Thyroid gland (tissue), 4 donors: ENCODE measurements around the gene FAM3D. TPM values are rescaled to one million over a fixed set of nuclear protein-coding genes. Genes with fewer than 3 reads are reported as not detected.

Experiments
- DNase-seq, 2 donors: peaks; one replicate each; pipeline ENCODE4 v3.0.0-alpha.2; 2019
- H3K27ac ChIP-seq, 3 donors: fragments of 200-600 bp; sonication (generic); 1 replicate in 2 of 3; 2 replicates in 1 of 3; pipeline ENCODE4 v1.5.1; 2016 to 2019; ENCODE audit warnings: mild to moderate bottlenecking in 1 of 3, moderate library complexity in 1 of 3
- H3K27me3 ChIP-seq: fragments of 200-600 bp; sonication (generic); one replicate; pipeline ENCODE4 v1.5.1; 2019
- H3K36me3 ChIP-seq, 2 donors: fragments of 200-600 bp; sonication (generic); one replicate each; pipeline ENCODE4 v1.5.1; 2016 to 2019
- H3K4me1 ChIP-seq, 2 donors: fragments of 200-600 bp; sonication (generic); one replicate each; pipeline ENCODE4 v1.5.1; 2017 to 2019
- H3K4me3 ChIP-seq, 3 donors: fragments of 200-600 bp; sonication (generic); replicated peaks in 1 of 3; 1 replicate in 2 of 3; 2 replicates in 1 of 3; pipeline ENCODE4 v1.5.1; 2016; ENCODE audit warnings: mild to moderate bottlenecking in 1 of 3
- H3K9me3 ChIP-seq: fragments of 200-600 bp; sonication (generic); one replicate; pipeline ENCODE4 v1.5.1; 2017
- CTCF ChIP-seq, 6 experiments: fragments of 200-600 bp in 3 of 6; fragments of 450-650 bp in 3 of 6; sonication (generic) in 3 of 6; IDR thresholded peaks; one replicate each; pipeline ENCODE4 v1.5.1; 2016 to 2019; ENCODE audit warnings: antibody characterized with exemption in 6 of 6, mild to moderate bottlenecking in 2 of 6, inconsistent platforms in 1 of 6, moderate library complexity in 1 of 6
- POLR2A ChIP-seq, 2 donors: fragments of 450-650 bp; IDR thresholded peaks; one replicate each; pipeline ENCODE4 v1.6.1; 2017; ENCODE audit warnings: antibody characterized with exemption in 2 of 2, mild to moderate bottlenecking in 2 of 2, moderate library complexity in 1 of 2
- WGBS, 2 donors: methylation state at CpG; one replicate each; pipeline ENCODE4 v1.1.5; 2017; 5-methylcytosine and 5-hydroxymethylcytosine counted together
- intact Hi-C: fragments of 100-400 bp; cut with DNase I; formaldehyde crosslinking; loops from one replicate; pipeline ENCODE4 v1.15.1; 2023
- total RNA-seq, 4 donors: library from RNA; depleted of rRNA; stranded (reverse); fragments of >200 nt; gene quantifications; one replicate each; pipeline ENCODE4 v1.2.3, GENCODE V29; 2016

The FAM3D gene
- total RNA-seq, 4 donors from 2014 or later: 0.67 TPM; not detected in 3

DNA sequence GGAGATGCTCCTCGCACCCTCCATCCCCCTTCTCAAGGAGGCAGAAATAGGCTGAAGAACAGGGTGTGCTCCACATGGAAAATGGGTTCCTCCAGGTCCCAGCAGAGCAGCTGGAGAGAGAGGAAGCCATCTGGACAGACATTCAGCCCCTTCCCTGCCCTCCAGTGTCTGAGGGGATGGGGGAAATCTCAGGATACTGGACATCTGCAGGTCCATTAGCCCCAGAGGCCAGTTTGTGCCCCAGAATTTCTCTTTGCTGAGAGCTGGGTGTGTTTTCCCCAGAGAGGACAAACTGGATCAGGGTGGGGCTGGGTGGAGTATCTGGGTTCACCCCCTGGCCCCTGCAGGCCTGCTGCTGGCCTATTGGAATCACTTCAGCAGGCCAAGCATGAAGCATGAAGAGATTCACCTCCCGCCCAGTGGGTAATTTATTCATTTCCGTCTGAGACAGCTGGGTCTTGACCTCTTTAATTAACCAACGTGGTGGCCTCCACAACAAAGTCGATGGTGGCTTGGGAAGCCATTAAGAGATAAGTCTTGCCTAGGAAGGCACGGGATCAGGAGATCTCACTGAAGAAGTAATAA lies 4.6 kb downstream of the FAM3D start:
- WGBS, 2 donors: 78 to 83% methylated on average over 6 of the region's 6 CpGs

DNA sequence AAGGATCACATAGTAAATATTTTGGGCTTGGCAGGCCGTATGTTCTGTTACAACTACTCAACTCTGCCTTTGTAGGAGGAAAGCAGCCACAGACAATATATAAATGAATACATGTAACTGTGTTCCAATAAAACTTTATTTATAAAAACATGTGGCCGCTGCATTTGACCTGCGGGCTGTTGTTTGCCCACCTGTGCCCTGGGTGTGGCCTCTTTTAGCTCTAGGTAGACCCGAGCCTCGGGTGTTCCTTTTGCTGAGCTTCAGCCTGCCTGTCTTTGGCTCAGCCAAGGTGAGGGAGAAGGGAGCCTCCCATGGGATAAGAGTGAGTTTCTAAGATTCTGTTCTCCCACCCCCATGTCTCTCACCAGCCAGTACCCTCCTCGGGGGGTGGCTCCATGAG lies 5.6 kb downstream of the FAM3D start:
- intact Hi-C loops: no loop called here
- Histone ChIP-seq H3K36me3 (no peaks in the 10 kb centered on the region), H3K27ac (no peak overlapping the region), H3K9me3 (no peaks in the 10 kb centered on the region), H3K4me1 (peaks cover 0 to 13% of the 10 kb centered on the region in 2 donors), H3K4me3 (no peak overlapping the region), H3K27me3 (no peaks in the 10 kb centered on the region)
- 74 to 80% methylated on average over 6 of the region's 6 CpGs for WGBS, 2 donors
- no peak for DNase-seq
- TF ChIP-seq POLR2A (IDR thresholded peaks at IDR 0.05) (no peak), CTCF (IDR thresholded peaks at IDR 0.05) (no peak)

More for the DNA sequence above, 4.6 kb downstream of the FAM3D start:
- intact Hi-C loops: no loop called here
- H3K27ac ChIP-seq: no peak overlapping the region
- no peaks in the 10 kb centered on the region for H3K27me3 ChIP-seq
- H3K9me3 ChIP-seq: no peaks in the 10 kb centered on the region
- no peak for DNase-seq
- H3K36me3 ChIP-seq: no peaks in the 10 kb centered on the region
- no peak for TF ChIP-seq POLR2A (IDR thresholded peaks at IDR 0.05)
- no peak for TF ChIP-seq CTCF (IDR thresholded peaks at IDR 0.05)
- H3K4me1 ChIP-seq: peaks cover 0 to 13% of the 10 kb centered on the region in 2 donors
- no peak overlapping the region for H3K4me3 ChIP-seq

GRCh38 chr3:58659051-58659675 lies 7.4 kb downstream of the FAM3D start:
- Histone ChIP-seq H3K9me3 (no peaks in the 10 kb centered on the region), H3K4me1 (peaks cover 0 to 13% of the 10 kb centered on the region in 2 donors), H3K27ac (peak overlapping the region in 1 of 3 donors; percentile 12), H3K27me3 (no peaks in the 10 kb centered on the region), H3K36me3 (no peaks in the 10 kb centered on the region), H3K4me3 (no peak overlapping the region)
- TF ChIP-seq CTCF (IDR thresholded peaks at IDR 0.05): peak in 5 of 6 experiments; percentile 24 to 65 (median 55)
- no peak for TF ChIP-seq POLR2A (IDR thresholded peaks at IDR 0.05)
- DNase-seq: peak; percentile 82 to 88
- WGBS, 2 donors: 43 to 47% methylated on average over 15 of the region's 15 CpGs
- intact Hi-C loops: no loop called here

GRCh38 chr3:58658508-58658907 lies 8.1 kb downstream of the FAM3D start:
- no peak overlapping the region for H3K27ac ChIP-seq
- H3K4me3 ChIP-seq: no peak overlapping the region
- H3K4me1 ChIP-seq: peaks cover 0 to 13% of the 10 kb centered on the region in 2 donors
- intact Hi-C loops: no loop called here
- TF ChIP-seq CTCF (IDR thresholded peaks at IDR 0.05) (no peak), POLR2A (IDR thresholded peaks at IDR 0.05) (no peak)
- no peaks in the 10 kb centered on the region for H3K27me3 ChIP-seq
- WGBS, 2 donors: 94 to 97% methylated on average over 4 of the region's 4 CpGs
- H3K36me3 ChIP-seq: no peaks in the 10 kb centered on the region
- no peak for DNase-seq
- no peaks in the 10 kb centered on the region for H3K9me3 ChIP-seq

DNA sequence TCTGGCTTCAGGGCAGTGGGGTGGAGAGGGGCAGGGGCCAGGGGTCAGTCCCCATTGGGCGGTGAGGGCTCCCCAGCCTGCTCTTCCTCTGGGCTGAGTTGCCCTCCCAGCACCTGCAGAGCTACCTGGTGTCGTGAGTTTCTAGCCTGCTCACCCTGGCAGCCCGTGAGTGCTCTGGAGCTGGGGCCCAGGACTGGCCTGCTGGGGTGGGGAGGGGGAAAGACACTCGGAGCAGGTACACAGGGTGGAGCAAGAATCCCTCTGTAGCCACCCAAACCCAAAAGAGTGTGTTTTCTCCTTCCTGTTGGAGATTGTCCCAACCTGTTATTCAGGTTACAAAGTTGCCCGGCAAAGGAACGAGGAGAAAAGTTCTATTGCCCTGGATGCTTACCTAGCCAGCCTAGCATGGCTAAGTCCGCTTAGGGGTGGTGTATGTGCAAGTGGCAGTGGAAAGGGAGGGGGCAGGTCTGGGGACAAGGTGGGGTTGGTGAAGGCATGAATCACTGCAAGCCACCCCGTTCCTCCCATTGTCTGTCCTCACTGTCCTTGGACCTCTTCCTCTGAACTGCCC lies 8.9 kb downstream of the FAM3D start:
- Histone ChIP-seq H3K27me3 (no peaks in the 10 kb centered on the region), H3K36me3 (no peaks in the 10 kb centered on the region), H3K9me3 (no peaks in the 10 kb centered on the region), H3K4me3 (no peak overlapping the region), H3K27ac (no peak overlapping the region), H3K4me1 (peaks cover 0 to 13% of the 10 kb centered on the region in 2 donors)
- peak; percentile 49 to 51 for DNase-seq
- no peak for TF ChIP-seq POLR2A (IDR thresholded peaks at IDR 0.05)
- TF ChIP-seq CTCF (IDR thresholded peaks at IDR 0.05): no peak
- 38% methylated on average over 8 of the region's 8 CpGs for WGBS, 2 donors
- intact Hi-C loops: no loop called here
